Choroid plexus epithelial cell (primary cell): ENCODE measurements around the gene TRMT2A.

ENCODE experiments used
- DNase-seq: peaks from one replicate; pipeline ENCODE4 v3.0.0-alpha.2; 2010; ENCODE audit warnings: low read depth
- H3K4me3 ChIP-seq: 2 replicates; pipeline ENCODE4 v1.5.1; 2011; ENCODE audit warnings: low read depth, mild to moderate bottlenecking, control low read depth, low read length, moderate library complexity
- TF ChIP-seq, protein P1 (sequence below): conservative IDR thresholded peaks from 2 replicates; pipeline ENCODE4 v1.5.1; 2011; ENCODE audit warnings: low read depth, mild to moderate bottlenecking, control low read depth, inconsistent platforms, low read length, moderate library complexity

TRMT2A gene

DNA sequence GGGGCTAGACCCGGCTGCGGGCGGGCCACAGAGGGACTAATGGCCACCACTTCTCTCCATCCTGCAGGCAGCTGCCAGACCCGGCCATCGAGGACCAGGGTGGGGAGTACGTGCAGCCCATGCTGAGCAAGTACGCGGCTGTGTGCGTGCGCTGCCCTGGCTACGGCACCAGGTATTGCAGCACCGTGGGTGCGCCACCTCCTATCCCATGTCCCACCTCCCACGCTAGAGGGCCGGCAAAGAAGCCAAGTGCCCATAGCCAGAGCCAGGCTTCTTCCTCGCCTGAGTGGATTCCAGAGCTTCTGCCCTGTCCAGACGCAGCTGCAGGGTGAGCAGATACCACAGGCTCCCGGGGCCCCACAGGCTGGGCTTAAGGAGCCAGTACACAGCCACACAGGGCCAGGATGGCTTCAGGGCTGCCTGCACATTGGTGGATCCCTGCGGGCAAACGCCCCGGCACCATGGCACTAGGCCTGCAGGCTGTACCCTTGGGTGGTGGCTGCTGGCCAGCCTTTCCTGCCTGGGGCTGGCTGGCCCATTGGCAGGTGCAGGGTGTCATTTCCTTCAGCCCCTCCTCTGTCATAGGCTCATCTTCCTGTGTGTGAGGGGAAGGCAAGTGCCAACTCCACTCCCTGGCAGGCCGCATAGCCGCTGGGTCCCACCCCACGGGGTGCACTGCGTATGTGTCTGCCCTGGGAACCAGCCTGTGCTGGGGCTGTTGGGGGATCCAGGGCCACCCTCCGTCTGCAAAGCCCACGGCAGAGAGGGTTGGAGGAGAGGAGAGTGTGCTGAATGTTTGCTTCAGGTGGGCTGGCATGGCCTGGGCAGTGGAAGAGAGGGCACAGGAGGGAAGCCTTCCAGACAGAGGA, 53.5 kb downstream of the TRMT2A start:
- no peak overlapping the region for H3K4me3 ChIP-seq
- TF ChIP-seq, protein P1, sequence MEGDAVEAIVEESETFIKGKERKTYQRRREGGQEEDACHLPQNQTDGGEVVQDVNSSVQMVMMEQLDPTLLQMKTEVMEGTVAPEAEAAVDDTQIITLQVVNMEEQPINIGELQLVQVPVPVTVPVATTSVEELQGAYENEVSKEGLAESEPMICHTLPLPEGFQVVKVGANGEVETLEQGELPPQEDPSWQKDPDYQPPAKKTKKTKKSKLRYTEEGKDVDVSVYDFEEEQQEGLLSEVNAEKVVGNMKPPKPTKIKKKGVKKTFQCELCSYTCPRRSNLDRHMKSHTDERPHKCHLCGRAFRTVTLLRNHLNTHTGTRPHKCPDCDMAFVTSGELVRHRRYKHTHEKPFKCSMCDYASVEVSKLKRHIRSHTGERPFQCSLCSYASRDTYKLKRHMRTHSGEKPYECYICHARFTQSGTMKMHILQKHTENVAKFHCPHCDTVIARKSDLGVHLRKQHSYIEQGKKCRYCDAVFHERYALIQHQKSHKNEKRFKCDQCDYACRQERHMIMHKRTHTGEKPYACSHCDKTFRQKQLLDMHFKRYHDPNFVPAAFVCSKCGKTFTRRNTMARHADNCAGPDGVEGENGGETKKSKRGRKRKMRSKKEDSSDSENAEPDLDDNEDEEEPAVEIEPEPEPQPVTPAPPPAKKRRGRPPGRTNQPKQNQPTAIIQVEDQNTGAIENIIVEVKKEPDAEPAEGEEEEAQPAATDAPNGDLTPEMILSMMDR: no peak
- no peak for DNase-seq

DNA sequence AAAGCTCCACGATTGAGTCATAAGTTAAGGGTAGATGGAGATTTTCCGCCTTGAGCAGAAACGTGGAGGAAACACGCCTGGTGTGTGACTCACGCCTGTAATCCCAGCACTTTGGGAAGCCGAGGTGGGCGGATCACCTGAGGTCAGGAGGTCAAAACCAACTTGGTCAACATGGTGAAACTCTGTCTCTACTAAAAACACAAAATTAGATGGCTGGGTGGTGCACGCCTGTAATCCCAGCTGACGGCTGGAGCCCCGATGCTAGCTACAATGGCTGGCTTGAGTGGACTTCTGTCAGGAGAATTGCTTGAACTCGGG, 54.3 kb downstream of the TRMT2A start:
- TF ChIP-seq, protein P1: no peak
- DNase-seq: peak; percentile 30
- H3K4me3 ChIP-seq: no peak overlapping the region

DNA sequence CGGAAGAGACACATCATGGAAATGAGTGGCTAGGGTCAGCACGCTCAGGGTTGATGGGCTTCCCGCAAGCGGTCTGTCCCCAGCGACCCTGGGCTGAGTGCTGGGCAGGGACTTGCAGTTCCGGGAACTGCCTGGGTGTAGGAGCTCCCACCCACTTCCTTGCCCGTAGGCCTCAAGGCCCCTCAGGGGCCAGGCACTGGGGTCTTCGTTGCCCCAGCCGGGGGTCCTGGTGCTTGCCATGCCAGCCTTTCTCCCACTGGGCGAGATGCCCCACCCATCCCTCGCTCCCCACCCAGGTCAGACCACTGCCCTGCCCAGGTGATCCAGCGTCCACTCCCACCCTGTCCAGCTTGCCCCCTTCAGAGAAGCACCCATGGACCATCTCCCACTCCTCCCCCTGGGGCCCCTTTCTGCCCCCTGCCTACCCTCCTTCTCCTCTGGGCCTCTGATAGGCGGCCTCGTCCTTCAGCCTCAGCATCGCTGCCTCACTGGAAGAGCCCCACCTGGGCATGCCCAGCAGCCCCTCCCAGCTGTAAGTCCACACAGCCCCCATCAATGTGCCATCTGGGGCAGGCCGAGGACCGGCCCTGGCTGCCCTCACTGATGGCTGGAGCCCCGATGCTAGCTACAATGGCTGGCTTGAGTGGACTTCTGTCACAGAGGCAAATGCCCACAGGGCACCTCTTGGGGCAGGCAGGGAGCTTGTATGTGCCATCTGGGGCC, 54.8 kb downstream of the TRMT2A start:
- no peak overlapping the region for H3K4me3 ChIP-seq
- DNase-seq: no peak
- TF ChIP-seq, protein P1: no peak
